Left ventricle myocardium superior (tissue), 1 donor: Measurements from ENCODE around the gene ELMO1. TPM values are rescaled to one million over a fixed set of nuclear protein-coding genes. Genes with fewer than 3 reads are reported as not detected.

Source experiments
- ATAC-seq: fragments of 200-7000 bp; cut with Tn5 transposase; one replicate; pipeline ENCODE4 v1.9.1; 2020; ENCODE audit warnings: mild to moderate bottlenecking, moderate library complexity
- DNase-seq: peaks from one replicate; pipeline ENCODE4 v3.0.0-alpha.2; 2020
- intact Hi-C: fragments of 100-400 bp; cut with micrococcal nuclease; formaldehyde crosslinking; loops from one replicate; pipeline ENCODE4 v1.11.0; 2022
- total RNA-seq: library from RNA; stranded (reverse); fragmentation: NEBNext Ultra II Directional; extraction: Animal tissue kit (Norgen Biotek cat#: 25700); gene quantifications from one replicate; pipeline ENCODE4 v1.2.1, GENCODE V29; 2021
- donor health status: DM: no; HTN: yes; CAD: no; lungs with severe emphysema.

Gene ELMO1
- total RNA-seq, 1 donor from 2014 or later, result 13.0 TPM

DNA sequence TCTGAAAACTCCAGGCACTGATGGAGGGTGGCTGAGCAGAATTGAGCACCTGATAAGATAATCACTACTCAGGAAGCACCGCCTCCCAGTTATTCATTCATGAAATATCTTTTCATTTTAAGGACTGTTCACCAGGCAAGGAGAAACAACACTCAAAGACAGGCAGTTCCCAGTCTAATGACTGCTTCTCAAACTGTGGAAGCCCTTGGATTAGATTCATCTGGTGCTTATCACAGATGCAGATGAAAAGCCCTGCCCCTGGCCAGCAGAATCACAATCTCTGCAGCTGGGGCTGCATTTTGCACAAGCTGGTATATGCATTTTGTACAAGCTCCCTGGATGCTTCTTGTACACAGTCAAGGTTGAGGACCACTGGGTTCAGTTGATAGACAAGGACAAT, 109.7 kb downstream of the ELMO1 start:
- intact Hi-C loops, result no loop called here
- DNase-seq, result no peak
- no peak for ATAC-seq

DNA sequence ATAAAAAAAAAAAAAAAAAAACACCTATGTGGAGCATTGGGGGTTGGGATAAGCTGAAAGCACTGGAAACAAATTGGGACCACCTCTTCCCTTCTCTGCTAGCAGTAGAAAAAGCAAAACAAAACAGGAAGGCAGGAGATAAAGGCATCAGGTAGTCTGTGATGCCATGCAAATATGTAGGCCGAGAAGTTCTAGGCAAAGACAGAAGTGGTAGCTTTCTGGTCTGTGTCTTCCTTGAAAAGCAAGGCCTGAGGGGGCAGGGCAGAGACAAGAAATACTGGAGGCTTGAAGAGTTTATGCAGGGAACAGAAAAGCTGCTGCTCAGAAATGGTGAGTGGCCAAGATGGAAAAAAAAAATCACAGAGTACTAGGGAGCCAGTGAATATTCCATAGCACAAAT, 111.1 kb downstream of the ELMO1 start:
- intact Hi-C loops, result no loop called here
- ATAC-seq (no peak), DNase-seq (no peak)

DNA sequence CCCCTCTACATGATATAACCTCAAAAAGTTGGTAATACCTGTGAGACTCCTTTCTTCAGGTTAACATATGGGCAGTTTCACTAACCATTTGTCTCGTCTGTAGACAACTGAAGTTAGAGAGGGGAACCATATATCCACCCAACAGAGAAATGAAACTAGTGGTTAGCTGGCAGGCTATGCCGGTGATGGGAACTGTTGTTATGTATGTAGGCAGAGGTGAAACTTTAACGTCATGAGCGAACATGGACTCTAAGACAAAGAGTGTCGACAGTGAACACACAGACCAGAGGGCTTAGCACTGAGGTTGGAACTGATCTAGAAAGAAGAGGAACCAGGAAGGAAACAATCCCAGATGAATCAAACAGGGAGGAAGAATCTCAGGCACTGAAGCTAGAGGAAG, 112.4 kb downstream of the ELMO1 start:
- DNase-seq, result no peak
- peak; percentile 40 for ATAC-seq
- intact Hi-C loops, result no loop called here

DNA sequence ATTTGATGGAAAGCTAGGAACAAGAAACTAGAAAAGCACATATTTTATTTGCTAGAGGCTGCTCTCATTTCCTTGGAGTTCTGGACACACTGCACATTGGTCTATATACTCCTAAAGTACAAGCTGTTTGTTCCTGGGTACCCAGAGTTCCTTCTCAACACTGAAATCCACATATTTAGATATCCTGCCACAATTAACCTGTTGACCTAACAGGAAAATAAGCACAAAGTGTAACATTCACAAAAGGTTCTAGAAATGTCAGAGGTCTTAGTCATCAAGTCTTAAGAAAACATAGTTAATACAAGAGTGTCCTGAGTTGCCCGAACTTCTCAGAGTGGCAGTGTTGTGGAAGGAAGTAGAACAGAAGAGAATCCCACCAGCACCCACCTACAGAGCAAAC, 115.6 kb downstream of the ELMO1 start:
- DNase-seq, result no peak
- intact Hi-C loops, result no loop called here
- peak; percentile 57 for ATAC-seq

DNA sequence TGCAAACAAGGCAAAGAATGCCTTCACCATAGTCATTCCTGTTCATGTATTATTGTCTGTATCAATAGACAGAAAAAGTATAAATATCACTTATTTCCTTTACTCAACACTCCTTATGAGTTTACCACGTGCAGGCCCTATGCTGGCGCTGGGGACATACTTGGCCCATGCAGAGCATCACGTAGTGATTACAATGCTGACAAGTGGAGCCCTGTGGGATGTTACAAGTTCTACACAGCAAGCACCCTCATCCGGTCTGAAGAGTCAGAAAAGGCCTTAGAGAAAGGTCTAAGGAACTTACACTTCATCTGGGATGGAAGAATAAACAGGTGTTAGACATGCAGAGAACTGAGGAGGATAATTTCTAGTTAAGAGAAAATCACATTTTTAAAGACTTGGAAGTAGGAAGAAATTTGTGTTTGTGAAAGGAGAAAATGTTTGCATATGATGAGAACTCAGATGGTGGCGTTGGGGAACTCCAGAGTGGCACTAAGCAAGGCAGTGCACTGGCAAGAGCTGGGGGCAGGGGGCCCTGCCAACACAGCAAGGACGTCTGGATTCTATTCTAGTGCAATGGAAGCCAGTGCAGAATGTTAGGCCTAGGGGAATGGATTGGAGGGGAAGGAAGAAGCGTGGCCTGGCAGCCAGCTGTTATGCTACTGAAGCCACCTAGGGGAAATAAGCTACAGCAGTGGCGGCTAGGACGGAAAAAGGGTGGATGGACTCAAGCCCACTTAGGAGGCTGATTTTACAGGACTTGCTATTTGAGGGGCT, 116.2 kb downstream of the ELMO1 start:
- intact Hi-C loops, result no loop called here
- ATAC-seq, result peak; percentile 57

DNA sequence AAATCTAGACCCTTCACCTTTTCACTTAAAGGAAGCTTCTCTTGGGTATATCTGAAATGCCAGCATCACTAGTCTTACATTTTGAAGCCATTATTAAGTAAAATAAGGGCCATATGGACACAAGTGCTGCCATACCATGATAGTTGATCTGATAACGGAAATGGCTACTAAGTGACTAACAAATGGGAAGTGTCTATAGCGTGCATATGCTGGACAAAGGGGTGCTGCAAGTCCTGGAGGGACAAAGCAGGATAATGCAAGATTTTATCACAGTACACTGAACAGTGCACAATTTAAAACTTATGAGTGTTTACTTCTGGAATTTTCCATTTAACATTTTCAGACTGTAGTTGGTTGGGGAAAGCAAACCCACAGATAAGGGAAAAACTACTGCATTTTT, 117.9 kb downstream of the ELMO1 start:
- intact Hi-C loops, result no loop called here
- ATAC-seq, result no peak
- DNase-seq, result no peak

More for the DNA sequence above, 116.2 kb downstream of the ELMO1 start:
- DNase-seq, result no peak

DNA sequence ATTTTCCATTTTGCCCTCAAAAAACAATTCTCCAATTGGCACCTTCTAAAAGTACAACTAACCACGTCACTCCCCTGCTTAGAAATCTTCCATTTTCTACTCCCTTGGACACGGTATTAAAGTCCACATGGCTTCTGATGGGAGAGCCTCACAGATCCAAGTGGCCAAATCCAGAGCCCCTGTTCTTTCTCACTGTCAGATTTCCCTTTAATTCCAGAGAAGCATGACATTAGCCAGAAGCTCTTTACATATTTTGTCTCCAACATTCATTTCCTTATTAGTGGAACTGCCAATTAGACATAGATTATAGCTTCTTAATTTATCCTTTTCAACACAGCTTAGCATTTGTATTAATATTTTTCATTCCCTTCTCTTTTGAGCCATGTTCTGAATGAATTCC, 118.7 kb downstream of the ELMO1 start:
- intact Hi-C loops, result no loop called here
- no peak for ATAC-seq
- DNase-seq, result no peak

DNA sequence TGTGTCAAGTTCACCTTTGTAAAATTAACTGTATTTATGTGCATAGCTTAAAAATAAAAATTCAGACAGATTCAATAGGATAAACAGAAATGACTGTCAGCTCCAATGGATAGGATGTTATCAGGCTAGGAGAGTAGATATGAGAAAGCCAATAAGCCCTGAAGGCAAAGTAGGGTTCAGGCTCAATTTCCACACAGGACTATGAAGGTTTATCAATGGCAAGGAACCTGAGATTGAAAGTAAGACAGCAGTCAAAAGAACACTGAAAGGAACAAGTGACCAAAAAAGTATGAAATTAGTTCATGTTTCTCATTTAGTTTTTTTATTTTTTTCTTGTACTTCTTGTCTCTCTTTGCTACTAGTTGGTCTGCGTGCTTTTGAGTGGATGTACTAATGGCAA, 121.4 kb downstream of the ELMO1 start:
- DNase-seq (no peak), ATAC-seq (no peak)
- intact Hi-C loops, result no loop called here

DNA sequence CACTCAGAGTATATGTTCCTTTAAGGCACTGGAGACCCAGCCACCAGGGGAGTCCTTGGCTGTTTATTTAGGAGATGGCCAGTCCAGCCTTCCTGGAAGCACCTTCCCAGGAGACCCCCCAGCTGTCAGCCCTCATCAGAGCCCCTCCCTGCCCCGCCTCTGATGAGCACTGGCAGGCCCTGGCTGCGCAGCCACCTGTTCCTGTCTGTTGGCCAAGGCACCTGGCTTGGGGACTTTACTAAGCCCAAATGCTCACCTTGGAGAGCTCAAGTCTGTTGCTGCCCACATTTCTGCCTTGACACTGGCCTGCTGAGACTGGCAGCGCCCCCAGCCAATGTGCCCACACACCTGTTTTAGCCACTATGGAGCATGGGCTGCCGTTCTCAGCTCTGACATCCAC, 124.7 kb downstream of the ELMO1 start:
- ATAC-seq (no peak), DNase-seq (no peak)
- intact Hi-C loops, result no loop called here

DNA sequence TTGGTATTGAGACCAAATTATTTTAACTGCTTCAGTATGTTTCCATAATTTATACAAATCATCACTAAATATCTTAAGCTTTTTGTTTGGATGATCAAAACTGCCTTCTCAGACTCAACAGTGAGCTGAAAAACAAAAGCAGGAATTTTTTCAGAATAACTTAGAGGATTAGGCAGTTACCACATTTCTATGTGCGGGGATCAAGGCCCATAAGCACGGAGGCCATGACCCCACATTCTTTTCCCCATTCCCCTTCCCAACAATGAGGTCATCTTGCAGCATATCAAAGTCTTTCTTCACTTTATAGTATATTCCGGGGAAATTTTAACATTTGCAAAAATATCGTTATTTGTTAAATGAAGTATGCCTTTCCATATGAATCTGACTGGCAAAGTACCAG, 125.8 kb downstream of the ELMO1 start:
- ATAC-seq (no peak), DNase-seq (no peak)
- intact Hi-C loops, result no loop called here

DNA sequence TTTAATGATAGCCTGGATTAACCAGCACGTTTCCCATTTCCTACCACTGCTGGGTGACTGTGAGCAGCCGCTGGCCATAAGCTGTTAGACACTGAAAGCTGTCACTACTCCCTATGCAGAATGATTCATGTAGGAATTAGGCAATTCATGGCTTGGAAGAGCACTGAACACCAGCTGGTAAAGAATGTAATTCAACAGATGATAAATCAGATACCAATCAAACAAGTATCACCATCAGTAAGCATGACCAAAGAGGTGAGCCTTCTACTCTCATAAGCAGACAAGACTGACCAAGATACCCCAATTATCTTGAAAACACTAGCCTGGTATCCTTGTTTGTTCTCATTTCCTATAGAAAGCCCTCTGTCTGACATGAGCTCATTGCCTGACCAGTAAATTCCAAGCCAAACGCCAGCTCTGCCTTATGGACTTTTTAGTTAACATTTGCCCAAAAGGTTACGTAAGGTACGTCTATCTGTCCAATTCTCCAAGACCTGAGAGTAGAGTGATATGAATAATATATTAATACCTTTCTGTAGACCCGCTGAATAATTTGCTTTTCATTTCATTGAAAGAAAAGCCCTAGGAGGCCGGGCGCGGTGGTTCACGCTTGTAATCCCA, 127.7 kb downstream of the ELMO1 start:
- no peak for DNase-seq
- intact Hi-C loops, result no loop called here
- ATAC-seq, result no peak

DNA sequence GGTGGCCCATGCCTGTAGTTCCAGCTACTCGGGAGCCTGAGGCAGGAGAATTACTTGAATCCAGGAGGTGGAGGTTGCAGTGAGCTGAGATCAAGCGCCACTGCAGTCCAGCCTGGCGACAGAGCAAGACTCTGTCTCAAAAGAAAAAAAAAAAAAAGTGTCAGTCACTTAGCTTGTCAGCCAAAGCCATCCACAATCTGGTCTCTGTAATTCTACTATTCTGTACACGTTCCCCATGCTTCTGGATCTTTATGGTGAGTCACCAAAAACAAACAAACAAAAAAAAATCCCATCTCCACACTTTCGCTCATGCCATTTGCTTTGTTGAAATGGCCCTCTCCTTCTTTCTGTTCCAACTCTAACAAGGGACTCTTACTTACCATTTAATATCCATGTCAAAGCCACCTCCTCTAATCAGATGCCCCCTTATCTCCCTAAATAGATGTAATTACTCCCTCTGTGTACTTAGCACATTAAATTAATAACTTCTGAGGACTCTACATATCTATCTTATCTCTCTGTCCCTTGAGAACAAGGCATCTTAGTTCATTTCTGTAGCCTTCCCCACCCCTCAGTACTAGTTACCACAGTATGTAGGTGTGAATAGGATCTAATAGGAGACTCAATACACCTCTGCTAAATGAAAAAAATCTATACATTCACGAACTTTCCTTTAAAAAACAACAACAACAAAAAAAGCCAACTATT, 128.4 kb downstream of the ELMO1 start:
- ATAC-seq (no peak), DNase-seq (no peak)
- intact Hi-C loops, result no loop called here

DNA sequence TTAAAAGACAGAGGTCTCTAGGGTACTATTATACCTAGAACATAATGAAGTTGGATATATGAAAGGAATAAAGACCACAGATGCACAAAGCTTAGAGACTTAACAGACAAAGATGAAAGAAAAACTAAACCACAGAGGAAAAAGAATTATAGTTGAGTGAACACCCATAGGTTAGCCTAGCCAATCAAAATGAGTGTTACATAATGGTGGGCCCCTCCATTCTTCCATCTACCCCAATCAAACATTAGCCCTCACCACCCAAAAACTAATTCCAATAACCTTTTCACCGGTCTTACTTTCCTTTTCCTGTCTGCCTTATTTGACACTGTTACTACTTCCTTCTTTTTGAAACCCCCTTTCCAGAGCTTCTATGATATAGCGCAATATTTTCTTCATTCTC, 130.1 kb downstream of the ELMO1 start:
- intact Hi-C loops, result no loop called here

DNA sequence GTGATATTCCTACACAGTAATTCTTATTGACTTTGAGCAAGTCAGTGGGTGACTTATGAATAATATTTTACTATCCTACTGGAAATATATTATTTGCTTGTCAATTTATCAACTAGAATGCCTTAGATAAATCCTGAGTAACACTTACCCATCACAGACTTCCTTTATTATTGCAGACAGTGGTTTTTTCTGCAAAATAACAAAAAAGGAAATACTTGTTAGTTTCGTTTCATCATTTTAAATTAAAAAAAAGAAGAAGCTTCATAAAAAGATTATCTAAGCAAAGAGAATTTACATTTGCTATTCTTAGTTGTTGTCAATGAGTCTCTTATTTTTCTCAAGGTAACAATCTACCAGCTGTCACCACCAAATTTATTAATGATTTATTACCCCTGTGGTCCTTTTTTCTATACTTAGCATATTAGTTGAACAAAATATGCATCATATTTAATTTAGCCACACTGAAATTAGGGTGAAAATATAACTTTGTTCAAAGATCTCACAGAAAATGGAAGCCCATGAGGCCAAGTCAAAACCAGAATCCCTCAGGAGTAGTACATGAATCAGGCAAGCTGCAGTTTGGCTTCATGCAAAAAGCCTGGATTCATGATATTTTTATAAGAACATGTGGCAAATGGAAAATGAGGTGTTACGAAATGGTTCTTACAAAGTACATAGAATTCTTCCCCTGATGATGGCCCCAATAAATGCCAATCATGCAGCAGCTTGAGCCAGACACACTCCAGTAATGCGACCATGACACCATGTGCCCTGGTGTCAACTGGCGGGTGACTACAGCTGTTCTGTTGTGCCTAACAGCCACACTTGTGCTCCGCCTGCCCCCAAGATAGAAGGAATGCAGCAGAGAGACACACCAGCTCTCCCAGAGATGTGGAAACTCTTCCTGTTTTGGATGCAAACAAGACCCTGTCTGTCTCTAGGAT, 132.6 kb downstream of the ELMO1 start:
- intact Hi-C loops, result no loop called here
- DNase-seq (peak; percentile 32), ATAC-seq (peak; percentile 76)

More for the DNA sequence above, 130.1 kb downstream of the ELMO1 start:
- DNase-seq (no peak), ATAC-seq (no peak)

DNA sequence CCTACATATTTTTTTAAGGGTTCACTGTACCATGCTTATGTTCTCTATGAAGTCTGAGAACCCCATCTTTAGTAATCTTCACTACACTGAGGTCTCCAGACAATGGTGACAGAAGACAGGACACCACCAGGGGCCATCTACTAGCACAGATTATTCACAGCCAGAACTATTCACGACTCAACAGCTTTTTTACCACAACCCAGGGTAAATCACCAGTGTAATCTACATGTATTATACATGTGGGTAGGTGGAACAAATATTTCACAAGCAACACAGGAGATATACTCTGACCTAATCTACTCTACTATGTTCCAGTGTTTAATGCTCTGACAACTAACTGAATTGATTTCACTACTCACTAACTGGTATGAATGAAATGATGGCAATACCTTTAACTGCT, 136.1 kb downstream of the ELMO1 start:
- ATAC-seq, result no peak
- intact Hi-C loops, result no loop called here

DNA sequence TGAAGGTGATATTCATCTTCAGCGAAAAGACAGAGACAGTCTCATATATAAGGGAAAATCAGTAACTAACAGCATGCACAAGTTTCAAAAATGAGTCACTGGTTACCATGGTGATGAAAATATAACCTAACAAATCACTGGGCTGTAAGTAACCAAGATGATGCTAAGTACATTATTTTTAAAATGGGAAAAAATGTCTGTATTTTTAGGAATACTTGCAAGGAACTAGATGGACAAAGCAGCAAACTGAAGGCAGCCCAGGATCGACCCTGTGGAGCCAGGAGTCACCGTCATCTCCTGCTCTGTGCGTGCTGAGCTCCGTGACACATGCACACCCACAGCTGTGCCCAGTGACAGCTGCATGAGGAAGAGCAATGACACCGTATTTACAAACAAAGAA, 137.3 kb downstream of the ELMO1 start:
- ATAC-seq, result peak; percentile 40
- peak; percentile 35 for DNase-seq
- intact Hi-C loops, result no loop called here

More for the DNA sequence above, 136.1 kb downstream of the ELMO1 start:
- DNase-seq, result no peak

DNA sequence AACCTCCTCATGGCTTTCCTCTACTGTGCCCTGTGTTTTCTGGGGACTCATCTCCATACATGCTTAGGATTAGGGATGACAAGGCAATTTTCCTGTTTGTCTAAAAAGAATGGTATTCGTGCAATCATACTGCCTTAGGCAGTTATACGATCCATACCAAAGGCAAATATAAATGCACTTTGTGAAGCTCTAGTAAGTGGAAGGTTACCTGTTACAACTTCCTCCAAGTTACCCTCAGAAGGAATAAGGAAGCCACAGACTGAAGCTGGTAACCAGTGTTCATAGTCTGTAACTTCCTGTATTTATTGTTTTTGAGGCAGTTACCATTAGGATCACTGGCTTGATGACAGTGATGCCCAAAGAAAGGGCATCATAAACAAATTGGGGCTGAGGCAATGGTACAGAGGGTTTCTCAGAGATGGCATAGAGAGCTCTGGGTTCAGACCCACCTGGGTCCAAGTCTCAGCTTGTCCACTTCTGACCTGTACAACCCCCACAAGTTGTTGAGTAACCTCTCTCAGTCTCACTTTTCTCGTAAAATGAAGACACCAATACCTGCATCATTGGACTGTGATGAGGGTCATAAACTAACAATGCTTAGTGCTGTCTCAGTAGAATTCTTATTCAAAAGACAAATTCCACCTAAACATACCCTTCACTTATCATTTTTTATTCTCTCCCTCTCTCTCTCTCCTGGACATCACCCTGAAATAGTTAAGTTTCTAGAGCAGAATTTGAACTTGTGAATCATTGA, 138.2 kb downstream of the ELMO1 start:
- ATAC-seq (no peak), DNase-seq (no peak)
- intact Hi-C loops, result no loop called here

DNA sequence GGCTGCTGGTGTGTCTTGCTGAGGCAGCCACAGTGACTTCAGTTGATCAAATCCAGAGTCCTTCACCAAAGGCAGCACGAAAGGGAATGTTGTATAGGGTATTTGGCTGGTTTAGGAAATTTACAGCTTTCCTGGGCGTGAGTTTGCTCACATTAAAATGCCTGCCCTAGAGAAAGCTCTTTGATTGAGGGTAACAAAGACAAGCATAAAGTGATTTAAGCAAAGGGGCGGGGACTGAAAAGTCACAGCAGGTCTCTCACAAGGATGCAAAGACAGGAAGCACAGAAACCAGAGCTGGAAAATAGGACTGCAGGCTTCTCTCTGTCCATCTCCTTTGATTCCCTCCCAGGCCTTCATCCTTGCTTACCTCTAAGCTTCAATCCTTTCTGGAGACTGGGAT, 139.2 kb downstream of the ELMO1 start:
- DNase-seq (no peak), ATAC-seq (no peak)
- intact Hi-C loops, result no loop called here

DNA sequence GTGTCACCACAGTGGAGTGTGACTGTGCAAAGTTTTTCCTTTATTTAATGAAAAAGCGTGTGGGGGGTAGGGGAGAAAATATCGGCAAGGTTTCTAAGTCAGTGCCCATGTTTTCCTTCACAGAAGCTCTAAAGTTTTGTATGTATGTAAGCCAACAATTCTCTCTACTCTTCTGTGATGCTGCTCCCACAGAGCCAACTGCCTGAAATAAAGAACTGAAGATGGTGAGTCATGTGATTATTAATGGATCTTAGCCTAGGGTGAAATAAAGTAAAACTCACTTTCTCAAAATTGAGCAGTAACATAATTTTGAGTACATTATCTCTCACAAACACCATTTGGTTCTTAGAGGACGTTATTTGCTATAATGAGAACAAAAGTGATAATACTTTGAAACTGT, 143.7 kb downstream of the ELMO1 start:
- no peak for ATAC-seq
- intact Hi-C loops, result no loop called here
- DNase-seq, result no peak
